Measurements from ENCODE around the gene GPSM1. TPM values are rescaled to one million over a fixed set of nuclear protein-coding genes. Genes with fewer than 3 reads are reported as not detected.
A peak's percentile ranks its signal among the peaks of the same experiment; 100 is the strongest.

GPSM1 gene
- total RNA-seq, 3 donors from 2014 or later = 2.4 to 15.0 (median 4.2) TPM

DNA sequence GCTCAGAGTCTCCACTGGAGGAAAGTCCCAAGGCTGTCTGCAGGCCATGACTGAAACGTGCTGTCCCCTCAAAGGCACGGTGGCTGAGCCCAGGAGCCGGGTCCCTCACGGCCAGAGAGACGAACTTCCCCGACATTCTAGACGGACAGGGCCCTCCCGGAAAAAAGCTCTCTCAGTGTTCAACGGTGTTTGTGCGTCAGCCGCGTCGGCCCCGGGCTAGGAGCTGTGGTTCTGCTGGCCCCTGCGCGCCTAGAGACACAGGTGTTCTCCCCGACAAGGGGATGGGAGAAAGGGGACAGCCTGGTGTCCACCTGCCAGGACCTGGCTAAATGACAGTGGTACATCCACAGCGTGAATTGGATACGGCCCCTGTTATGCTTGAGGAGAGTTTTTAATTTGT, 5.8 kb upstream of the GPSM1 start:
- no peak for ATAC-seq
- intact Hi-C loops (cut with DNase I, micrococcal nuclease) = no loop called here
- TF ChIP-seq, protein P1, sequence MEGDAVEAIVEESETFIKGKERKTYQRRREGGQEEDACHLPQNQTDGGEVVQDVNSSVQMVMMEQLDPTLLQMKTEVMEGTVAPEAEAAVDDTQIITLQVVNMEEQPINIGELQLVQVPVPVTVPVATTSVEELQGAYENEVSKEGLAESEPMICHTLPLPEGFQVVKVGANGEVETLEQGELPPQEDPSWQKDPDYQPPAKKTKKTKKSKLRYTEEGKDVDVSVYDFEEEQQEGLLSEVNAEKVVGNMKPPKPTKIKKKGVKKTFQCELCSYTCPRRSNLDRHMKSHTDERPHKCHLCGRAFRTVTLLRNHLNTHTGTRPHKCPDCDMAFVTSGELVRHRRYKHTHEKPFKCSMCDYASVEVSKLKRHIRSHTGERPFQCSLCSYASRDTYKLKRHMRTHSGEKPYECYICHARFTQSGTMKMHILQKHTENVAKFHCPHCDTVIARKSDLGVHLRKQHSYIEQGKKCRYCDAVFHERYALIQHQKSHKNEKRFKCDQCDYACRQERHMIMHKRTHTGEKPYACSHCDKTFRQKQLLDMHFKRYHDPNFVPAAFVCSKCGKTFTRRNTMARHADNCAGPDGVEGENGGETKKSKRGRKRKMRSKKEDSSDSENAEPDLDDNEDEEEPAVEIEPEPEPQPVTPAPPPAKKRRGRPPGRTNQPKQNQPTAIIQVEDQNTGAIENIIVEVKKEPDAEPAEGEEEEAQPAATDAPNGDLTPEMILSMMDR (IDR thresholded peaks at IDR 0.05) = no peak
- no peak overlapping the region for H3K4me3 ChIP-seq
- no peak for DNase-seq
- H3K36me3 ChIP-seq (ENCODE audit: low read depth) = no peaks in the 10 kb centered on the region
- H3K9me3 ChIP-seq = no peaks in the 10 kb centered on the region
- H3K4me1 ChIP-seq (ENCODE audit: low read depth) = peaks cover 5% of the 10 kb centered on the region

DNA sequence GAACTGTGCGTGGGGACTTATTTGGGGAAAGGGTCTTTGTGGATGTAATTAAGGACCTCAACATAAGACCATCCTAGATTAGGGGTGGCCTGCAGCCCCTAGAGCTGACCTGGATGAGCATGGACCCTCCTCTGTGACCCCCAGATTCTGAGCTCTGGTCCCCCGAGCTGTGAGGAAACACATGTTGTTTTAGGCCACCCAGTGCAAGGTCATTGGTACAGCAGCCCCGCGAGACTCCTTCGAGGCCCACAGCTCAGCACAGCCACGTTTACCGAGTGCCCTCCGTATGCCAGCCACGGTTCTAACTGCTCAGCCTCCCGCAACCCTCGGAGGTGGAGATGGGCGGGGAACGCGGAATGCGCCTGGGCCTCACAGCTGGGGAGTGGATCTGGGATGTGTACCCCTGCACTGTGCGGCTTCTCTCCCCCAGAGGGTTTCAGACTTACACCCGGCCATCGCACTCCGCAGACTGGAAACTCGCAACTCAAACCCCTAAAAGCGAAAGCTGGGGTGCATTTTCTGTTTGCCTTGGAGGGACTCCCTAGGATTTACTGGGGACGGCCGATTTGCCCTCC, 4.5 kb upstream of the GPSM1 start:
- Histone ChIP-seq H3K9me3 (no peaks in the 10 kb centered on the region), H3K36me3 (ENCODE audit: low read depth) (no peaks in the 10 kb centered on the region), H3K4me1 (ENCODE audit: low read depth) (peaks cover 5% of the 10 kb centered on the region), H3K4me3 (no peak overlapping the region)
- no peak for DNase-seq
- no peak for ATAC-seq
- intact Hi-C loops (cut with DNase I, micrococcal nuclease) = no loop called here
- TF ChIP-seq, protein P1 (IDR thresholded peaks at IDR 0.05) = no peak

DNA sequence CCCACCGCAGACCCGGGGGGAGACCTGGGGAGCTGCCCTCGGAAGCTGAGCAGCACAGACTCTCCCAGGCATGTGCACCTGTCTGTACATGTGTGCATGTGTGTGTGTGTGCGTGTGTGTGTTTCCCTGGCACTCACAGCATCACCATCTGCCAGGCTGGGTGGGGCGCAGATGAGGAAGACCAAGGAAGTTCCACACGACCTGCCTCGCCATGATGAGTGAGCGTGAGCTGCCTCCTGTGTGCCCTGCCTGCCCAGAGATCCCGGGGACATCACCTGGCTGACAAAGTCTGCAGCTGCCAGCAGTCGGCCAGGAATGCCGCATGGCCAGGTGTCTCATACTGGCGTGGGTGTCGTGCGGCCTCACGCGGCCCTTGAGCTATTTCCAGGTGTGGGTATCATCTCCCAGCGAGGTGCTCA, 4.0 kb upstream of the GPSM1 start:
- peak in 1 of 3 donors; percentile 65 for DNase-seq
- peak; percentile 50 for ATAC-seq
- no peak overlapping the region for H3K4me3 ChIP-seq
- intact Hi-C loops (cut with DNase I, micrococcal nuclease) = no loop called here
- no peaks in the 10 kb centered on the region for H3K9me3 ChIP-seq
- TF ChIP-seq, protein P1 (IDR thresholded peaks at IDR 0.05) = no peak
- peaks cover 5% of the 10 kb centered on the region for H3K4me1 ChIP-seq (ENCODE audit: low read depth)
- H3K36me3 ChIP-seq (ENCODE audit: low read depth) = no peaks in the 10 kb centered on the region

DNA sequence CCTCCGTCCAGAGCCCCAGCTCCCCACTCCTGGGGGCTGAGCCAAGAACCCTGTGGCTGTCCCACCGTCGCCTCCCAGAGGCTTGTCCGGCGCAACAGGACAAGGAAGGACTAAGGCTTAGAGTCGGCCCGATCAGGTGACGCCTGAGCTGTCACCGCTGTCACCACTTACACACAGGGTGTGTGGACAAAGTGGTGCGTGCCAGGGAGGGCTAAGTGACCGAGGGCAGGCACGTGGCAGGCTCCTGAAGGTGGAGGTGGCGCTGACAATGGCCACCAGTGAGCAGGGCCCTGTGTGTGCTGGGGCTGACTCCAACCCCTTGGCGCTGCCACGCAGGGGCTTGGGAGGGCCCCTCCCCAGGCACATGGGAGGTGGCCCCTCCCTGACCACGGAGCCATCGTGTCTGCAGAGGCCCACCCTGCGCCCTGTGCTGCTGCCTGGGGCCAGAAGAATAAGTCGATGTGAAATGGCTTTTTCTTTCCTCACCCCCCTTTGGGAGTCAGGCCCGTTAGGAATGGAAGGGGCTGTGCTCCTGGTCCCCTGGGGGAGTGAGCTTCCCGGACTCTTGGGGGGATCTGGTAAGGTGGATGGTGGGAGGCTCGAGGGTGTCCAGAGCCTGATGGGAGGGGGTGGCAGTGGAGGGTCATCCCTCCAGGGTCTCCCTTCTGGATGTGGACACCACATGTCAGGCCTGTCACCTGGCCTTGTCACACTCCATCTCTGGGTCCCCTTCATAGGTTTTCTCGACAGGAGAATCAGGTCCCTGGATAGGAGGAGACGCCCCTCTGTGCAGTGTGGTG, 2.6 kb upstream of the GPSM1 start:
- ATAC-seq (peak; percentile 28), DNase-seq (no peak)
- H3K9me3 ChIP-seq = no peaks in the 10 kb centered on the region
- intact Hi-C loops (cut with DNase I, micrococcal nuclease) = loop anchor here in 1 of 2 donors (5.0 kb wide), 1 partner anchor 143 kb away; no protein-coding TSS in a partner anchor
- H3K4me1 ChIP-seq (ENCODE audit: low read depth) = peaks cover 5% of the 10 kb centered on the region
- no peak overlapping the region for H3K4me3 ChIP-seq
- no peaks in the 10 kb centered on the region for H3K36me3 ChIP-seq (ENCODE audit: low read depth)
- TF ChIP-seq, protein P1 (IDR thresholded peaks at IDR 0.05) = no peak

DNA sequence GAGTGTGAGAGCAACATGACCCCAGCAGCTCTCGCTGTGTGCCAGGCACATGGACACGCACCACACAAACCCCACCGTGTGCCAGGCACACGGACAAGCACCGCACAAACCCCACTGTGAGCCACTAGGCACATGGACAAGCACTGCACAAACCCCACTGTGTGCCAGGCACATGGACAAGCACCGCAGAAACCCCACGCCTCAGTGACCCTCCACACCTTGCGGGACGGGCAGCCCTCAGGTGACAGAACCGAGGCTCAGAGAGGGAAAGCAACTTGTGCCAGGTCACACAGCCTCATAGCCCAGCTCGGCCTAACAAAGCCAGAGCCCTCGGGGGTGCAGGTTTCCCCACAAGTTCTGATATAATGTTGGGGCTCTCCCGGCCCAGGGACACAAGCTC, 2.0 kb upstream of the GPSM1 start:
- Histone ChIP-seq H3K4me1 (ENCODE audit: low read depth) (peaks cover 5% of the 10 kb centered on the region), H3K36me3 (ENCODE audit: low read depth) (no peaks in the 10 kb centered on the region), H3K9me3 (no peaks in the 10 kb centered on the region), H3K4me3 (no peak overlapping the region)
- TF ChIP-seq, protein P1 (IDR thresholded peaks at IDR 0.05) = no peak
- DNase-seq (no peak), ATAC-seq (no peak)
- intact Hi-C loops (cut with DNase I, micrococcal nuclease) = loop anchor here in 1 of 2 donors (5.0 kb wide), 1 partner anchor 142 kb away; no protein-coding TSS in a partner anchor

Measured in mucosa of descending colon (tissue), 3 donors.